Measurements from ENCODE around the gene CUEDC2.
"Not testable (repeated sequence)": the region's sequence is repeated elsewhere in the genome, so short reads cannot be mapped to it uniquely, and the experiment has no call there.

CUEDC2 gene

GRCh38 chr10:102454662-102455487 is 22.5 kb upstream of the CUEDC2 start:
- H3K9me3 ChIP-seq (ENCODE audit: control insufficient read depth, insufficient read depth, low read depth, low read length); H3K4me3 ChIP-seq (ENCODE audit: low read depth, low read length); CTCF ChIA-PET; H3K4me1 ChIP-seq (ENCODE audit: control insufficient read depth, insufficient read depth, low read length); POLR2A ChIA-PET; H3K27ac ChIP-seq (ENCODE audit: extremely low read depth, low read depth, low read length): not testable (repeated sequence)
- TF ChIP-seq OSR2 (tag by site-specific recombination; IDR thresholded peaks at IDR 0.05) (0 out of 2 replicates have a peak, but pooled peaks have one; percentile 14), WT1 (tag by site-specific recombination; IDR thresholded peaks at IDR 0.05) (peak; percentile 25; the same call in 1 of the 2 replicates)
- peaks cover 14 to 36% of the 10 kb centered on the region in 2 experiments; a peak in 2 of 3 replicates for H3K36me3 ChIP-seq (ENCODE audit: control insufficient read depth in 2 of 2, insufficient read depth in 1 of 2, low read length in 2 of 2)

DNA sequence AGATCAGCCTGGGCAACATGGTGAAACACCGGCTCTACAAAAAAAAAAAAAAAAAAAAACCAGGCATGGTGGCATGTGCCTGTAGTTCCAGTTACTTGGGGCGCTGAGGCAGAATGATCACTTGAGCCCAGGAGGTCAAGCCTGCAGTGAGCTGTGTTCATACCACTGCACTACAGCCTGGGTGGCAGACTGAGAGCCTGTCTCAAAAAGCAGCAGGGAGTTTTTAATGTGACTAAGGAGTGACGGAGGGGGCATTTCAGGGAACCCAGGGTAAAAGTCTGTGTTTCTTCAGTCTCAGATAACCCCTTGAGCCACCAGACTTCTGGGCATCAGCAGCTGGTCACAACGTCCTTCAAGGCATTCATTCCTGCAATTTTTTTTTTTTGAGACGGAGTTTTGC is 21.1 kb upstream of the CUEDC2 start:
- H3K4me1 ChIP-seq (ENCODE audit: control insufficient read depth, insufficient read depth, low read length): peaks cover 5% of the 10 kb centered on the region
- H3K4me3 ChIP-seq (ENCODE audit: low read depth, low read length): no peak overlapping the region
- H3K36me3 ChIP-seq (ENCODE audit: control insufficient read depth in 2 of 2, insufficient read depth in 1 of 2, low read length in 2 of 2): peaks cover 14 to 36% of the 10 kb centered on the region in 2 experiments; a peak in 2 of 3 replicates
- no peaks in the 10 kb centered on the region for H3K9me3 ChIP-seq (ENCODE audit: control insufficient read depth, insufficient read depth, low read depth, low read length)
- CTCF ChIA-PET: interaction anchor here (0.8 to 1.0 kb wide), 3 partner anchors 14 to 91 kb away, joined by 3 to 4 read pairs (median 4); no protein-coding TSS in a partner anchor
- POLR2A ChIA-PET: interaction anchor here (0.6 to 5.3 kb wide), 6 partner anchors 7 to 31 kb away, joined by 3 to 60 read pairs (median 6); partner anchors contain the start of gene CUEDC2
- H3K27ac ChIP-seq (ENCODE audit: extremely low read depth, low read depth, low read length): peak overlapping the region; percentile 2; the same call in 1 of the 2 replicates
- TF ChIP-seq, protein P1, sequence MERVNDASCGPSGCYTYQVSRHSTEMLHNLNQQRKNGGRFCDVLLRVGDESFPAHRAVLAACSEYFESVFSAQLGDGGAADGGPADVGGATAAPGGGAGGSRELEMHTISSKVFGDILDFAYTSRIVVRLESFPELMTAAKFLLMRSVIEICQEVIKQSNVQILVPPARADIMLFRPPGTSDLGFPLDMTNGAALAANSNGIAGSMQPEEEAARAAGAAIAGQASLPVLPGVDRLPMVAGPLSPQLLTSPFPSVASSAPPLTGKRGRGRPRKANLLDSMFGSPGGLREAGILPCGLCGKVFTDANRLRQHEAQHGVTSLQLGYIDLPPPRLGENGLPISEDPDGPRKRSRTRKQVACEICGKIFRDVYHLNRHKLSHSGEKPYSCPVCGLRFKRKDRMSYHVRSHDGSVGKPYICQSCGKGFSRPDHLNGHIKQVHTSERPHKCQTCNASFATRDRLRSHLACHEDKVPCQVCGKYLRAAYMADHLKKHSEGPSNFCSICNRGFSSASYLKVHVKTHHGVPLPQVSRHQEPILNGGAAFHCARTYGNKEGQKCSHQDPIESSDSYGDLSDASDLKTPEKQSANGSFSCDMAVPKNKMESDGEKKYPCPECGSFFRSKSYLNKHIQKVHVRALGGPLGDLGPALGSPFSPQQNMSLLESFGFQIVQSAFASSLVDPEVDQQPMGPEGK (tag by site-specific recombination; IDR thresholded peaks at IDR 0.05): no peak
- peak; percentile 68 for TF ChIP-seq GLIS1 (tag by site-specific recombination; IDR thresholded peaks at IDR 0.05)
- TF ChIP-seq ZNF600 (tag by site-specific recombination; IDR thresholded peaks at IDR 0.05): no peak
- TF ChIP-seq ZNF324 (tag by site-specific recombination; IDR thresholded peaks at IDR 0.05): no peak
- TF ChIP-seq SP2 (tag by site-specific recombination; IDR thresholded peaks at IDR 0.05): no peak
- TF ChIP-seq ZNF223 (tag by site-specific recombination; IDR thresholded peaks at IDR 0.05): no peak
- no peak for TF ChIP-seq ZNF394 (tag by site-specific recombination; IDR thresholded peaks at IDR 0.05; ENCODE audit: borderline replicate concordance)
- TF ChIP-seq ZNF157 (tag by site-specific recombination; IDR thresholded peaks at IDR 0.05): no peak
- TF ChIP-seq HOXD13 (CRISPR knock-in tag; IDR thresholded peaks at IDR 0.05; ENCODE audit: borderline replicate concordance): no peak
- no peak for TF ChIP-seq ZNF23 (tag by site-specific recombination; IDR thresholded peaks at IDR 0.05; ENCODE audit: borderline replicate concordance)
- no peak for TF ChIP-seq ZBTB17 (tag by site-specific recombination; IDR thresholded peaks at IDR 0.05)
- TF ChIP-seq SCRT2 (tag by site-specific recombination; IDR thresholded peaks at IDR 0.05): no peak
- TF ChIP-seq ZFP41 (tag by site-specific recombination; IDR thresholded peaks at IDR 0.05; ENCODE audit: borderline replicate concordance): no peak
- TF ChIP-seq IKZF3 (tag by site-specific recombination; IDR thresholded peaks at IDR 0.05): no peak
- no peak for TF ChIP-seq ZNF530 (tag by site-specific recombination; IDR thresholded peaks at IDR 0.05; ENCODE audit: low read depth)
- no peak for TF ChIP-seq ZBTB48 (tag by site-specific recombination; IDR thresholded peaks at IDR 0.05)
- no peak for TF ChIP-seq ZNF48 (tag by site-specific recombination; IDR thresholded peaks at IDR 0.05)
- TF ChIP-seq ZSCAN23 (tag by site-specific recombination; IDR thresholded peaks at IDR 0.05): peak; percentile 8; the same call in 1 of the 2 replicates
- no peak for TF ChIP-seq ZNF623 (tag by site-specific recombination; IDR thresholded peaks at IDR 0.05)
- TF ChIP-seq PRDM10 (tag by site-specific recombination; IDR thresholded peaks at IDR 0.05): no peak
- 0 out of 2 replicates have a peak, but pooled peaks have one; percentile 22 for TF ChIP-seq INSM2 (tag by site-specific recombination; IDR thresholded peaks at IDR 0.05)
- TF ChIP-seq, protein P2, sequence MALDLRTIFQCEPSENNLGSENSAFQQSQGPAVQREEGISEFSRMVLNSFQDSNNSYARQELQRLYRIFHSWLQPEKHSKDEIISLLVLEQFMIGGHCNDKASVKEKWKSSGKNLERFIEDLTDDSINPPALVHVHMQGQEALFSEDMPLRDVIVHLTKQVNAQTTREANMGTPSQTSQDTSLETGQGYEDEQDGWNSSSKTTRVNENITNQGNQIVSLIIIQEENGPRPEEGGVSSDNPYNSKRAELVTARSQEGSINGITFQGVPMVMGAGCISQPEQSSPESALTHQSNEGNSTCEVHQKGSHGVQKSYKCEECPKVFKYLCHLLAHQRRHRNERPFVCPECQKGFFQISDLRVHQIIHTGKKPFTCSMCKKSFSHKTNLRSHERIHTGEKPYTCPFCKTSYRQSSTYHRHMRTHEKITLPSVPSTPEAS (tag by site-specific recombination; IDR thresholded peaks at IDR 0.05): no peak
- no peak for TF ChIP-seq ZNF549 (tag by site-specific recombination; IDR thresholded peaks at IDR 0.05)
- TF ChIP-seq ZNF701 (tag by site-specific recombination; IDR thresholded peaks at IDR 0.05): no peak
- TF ChIP-seq ZXDB (tag by site-specific recombination; IDR thresholded peaks at IDR 0.05): no peak
